CD4-positive, alpha-beta T cell treated with Interleukin-17A for 4 hours (primary cell): ENCODE data around the gene ASCL2.

Source experiments
- DNase-seq: peaks from one replicate; pipeline ENCODE4 v3.0.0-alpha.2; 2020; ENCODE audit warnings: mixed read lengths

Gene ASCL2

DNA sequence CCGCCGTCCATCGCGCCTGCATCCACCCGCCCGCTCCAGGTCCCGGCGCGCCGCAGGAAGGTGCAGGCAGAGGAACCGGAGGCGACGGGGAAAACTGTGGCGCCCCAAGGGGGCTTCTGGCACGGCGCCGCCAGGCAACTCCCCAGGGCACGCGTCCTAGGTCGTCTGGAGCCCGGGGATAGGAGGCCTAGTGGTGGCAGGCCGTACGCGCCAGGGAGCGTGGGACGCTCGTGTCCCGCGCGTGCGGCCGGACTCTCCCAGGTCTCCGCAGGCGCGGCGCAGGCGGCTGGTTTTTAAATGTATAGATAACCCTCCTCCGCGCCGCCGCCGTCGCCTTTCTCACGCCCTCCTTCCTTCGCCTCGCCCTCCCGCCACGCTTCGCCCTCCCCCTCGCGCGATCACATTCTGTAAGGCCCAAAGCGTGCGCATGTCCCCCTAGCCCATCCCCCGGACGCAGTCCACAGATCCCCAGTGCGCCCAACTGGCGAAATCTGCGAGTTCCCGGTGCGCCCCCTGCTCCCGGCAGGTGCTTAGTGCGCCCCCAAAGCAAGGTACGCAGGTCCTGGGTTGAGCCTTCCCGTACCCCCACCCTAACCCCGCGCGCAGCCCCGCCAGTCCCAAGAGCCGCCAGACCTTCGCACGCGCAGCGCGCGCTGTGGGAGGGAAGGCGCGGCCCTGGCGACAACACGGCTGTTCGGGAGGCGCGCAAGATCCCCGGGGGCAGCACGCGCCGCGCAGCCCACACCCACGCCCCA lies at the start of gene ASCL2:
Gene ASCL2, minus strand, starts transcription at position 267 of the 755 bp plus-strand sequence. Its CDS starts 256 bp downstream, at position 11.
- no peak for DNase-seq

- no peak for DNase-seq
These were observed 49.5 kb upstream of the ASCL2 start for GRCh38 chr11:2319791-2320472.

DNA sequence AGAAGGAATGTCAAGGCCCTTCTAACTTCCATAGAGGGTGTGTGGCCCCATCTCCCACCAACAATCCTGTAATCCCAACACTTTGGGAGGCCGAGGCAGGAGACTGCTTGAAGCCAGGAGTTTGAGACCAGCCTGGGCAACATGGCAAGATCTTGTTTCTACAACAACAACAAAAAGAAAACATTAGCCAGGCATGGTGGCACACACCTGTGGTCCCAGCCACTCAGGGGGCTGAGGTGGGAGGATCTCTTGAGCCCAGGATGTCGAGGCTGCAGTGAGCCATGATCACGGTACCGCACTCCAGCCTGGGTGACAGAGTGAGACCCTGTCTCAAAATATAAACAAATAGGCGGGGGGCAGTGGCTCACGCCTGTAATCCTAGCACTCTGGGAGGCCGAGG lies 48.3 kb upstream of the ASCL2 start:
- no peak for DNase-seq

- no peak for DNase-seq
These were observed 47.7 kb upstream of the ASCL2 start for GRCh38 chr11:2318123-2318522.

- DNase-seq, result no peak
These were observed 47.1 kb upstream of the ASCL2 start for GRCh38 chr11:2317354-2318050.

- no peak for DNase-seq
These were observed 46.5 kb upstream of the ASCL2 start for GRCh38 chr11:2316963-2317244.

DNA sequence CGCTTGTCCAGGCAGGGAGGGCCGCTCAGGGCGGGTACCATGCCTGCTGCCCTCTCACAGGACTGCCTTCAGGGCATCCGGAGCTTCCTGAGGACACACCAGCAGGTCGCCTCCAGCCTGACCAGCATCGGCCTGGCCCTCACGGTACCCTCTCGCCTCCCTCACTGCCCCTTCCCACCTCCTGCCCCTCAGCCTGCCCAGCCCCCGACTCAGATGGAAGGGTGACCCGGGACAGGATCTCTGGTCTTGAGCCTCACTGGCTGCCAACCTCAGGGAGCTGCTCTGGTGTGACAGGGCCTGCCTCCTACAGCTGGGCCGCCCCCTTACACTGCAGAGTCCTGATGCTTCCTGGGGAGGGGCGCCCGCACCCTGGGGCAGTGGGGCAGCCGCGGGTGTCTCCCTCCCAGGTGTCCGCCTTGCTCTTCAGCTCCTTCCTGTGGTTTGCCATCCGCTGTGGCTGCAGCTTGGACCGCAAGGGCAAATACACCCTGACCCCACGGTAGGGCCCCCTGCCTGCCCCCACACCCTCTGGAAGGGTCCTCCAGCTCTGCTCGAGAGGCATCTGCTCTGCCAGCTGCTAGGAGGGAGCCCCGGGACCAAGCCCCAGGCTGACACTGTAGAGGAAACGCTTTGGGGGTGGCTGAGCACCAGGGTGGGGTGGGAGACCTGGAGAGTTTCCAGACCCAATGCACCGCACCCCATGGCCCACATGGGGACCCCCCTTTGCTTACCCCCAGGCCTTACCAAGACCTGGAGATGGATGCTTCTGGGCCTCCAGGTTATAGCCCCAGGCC lies 46.0 kb upstream of the ASCL2 start:
- no peak for DNase-seq

- no peak for DNase-seq
These were observed 45.2 kb upstream of the ASCL2 start for GRCh38 chr11:2315395-2316168.

DNA sequence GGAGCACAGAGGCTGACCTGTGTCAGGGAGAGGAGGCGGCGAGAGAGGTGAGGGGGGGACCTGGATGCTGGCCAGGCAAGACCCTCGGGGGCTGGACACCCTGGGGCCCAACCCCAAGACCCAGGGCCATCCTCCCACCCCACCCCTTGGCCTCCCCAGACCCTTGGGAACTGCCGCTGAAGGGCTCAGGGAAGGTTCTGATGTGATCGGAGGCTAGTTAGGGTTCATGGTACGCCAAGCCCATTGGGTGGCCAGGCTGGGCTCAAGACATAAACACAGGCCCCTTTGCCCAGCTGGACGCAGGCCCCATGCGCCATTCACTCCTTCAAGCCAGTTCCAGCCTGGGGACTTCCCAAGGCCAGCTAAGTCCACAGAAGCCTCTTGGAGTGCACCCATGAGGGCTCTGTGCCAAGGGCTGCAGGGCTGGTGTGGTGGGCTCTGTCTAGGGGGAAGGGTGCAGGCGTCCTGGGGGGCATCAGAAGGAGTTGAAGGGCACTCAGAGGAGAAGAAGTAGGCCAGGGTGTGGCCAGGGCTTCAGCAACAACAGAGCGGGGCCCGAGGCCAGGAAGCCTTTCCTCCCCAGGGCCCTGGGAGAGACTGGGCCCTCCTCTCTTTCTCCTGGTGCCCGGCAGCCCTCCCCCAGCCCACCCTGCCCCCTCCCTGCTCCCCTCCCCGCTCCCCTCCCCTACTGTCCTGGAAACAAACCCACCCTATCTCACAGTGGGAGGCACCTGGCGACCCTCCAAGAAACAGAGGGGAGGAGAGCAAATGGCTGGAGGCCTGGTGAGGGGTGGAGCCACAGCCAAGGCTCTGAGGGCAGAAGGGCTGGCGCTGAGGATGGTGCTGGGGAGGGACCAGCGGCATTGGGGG lies 44.4 kb upstream of the ASCL2 start:
- DNase-seq, result no peak

GRCh38 chr11:2314136-2314524 lies 43.7 kb upstream of the ASCL2 start:
- DNase-seq, result no peak

GRCh38 chr11:2313051-2313951 lies 42.9 kb upstream of the ASCL2 start:
- DNase-seq, result no peak

- no peak for DNase-seq
These were observed 42.0 kb upstream of the ASCL2 start for GRCh38 chr11:2312232-2313042.

GRCh38 chr11:2311353-2312133 lies 41.2 kb upstream of the ASCL2 start:
- no peak for DNase-seq

GRCh38 chr11:2310786-2311352 lies 40.5 kb upstream of the ASCL2 start:
- DNase-seq, result no peak

- DNase-seq, result no peak
These were observed 39.8 kb upstream of the ASCL2 start for GRCh38 chr11:2310073-2310785.

DNA sequence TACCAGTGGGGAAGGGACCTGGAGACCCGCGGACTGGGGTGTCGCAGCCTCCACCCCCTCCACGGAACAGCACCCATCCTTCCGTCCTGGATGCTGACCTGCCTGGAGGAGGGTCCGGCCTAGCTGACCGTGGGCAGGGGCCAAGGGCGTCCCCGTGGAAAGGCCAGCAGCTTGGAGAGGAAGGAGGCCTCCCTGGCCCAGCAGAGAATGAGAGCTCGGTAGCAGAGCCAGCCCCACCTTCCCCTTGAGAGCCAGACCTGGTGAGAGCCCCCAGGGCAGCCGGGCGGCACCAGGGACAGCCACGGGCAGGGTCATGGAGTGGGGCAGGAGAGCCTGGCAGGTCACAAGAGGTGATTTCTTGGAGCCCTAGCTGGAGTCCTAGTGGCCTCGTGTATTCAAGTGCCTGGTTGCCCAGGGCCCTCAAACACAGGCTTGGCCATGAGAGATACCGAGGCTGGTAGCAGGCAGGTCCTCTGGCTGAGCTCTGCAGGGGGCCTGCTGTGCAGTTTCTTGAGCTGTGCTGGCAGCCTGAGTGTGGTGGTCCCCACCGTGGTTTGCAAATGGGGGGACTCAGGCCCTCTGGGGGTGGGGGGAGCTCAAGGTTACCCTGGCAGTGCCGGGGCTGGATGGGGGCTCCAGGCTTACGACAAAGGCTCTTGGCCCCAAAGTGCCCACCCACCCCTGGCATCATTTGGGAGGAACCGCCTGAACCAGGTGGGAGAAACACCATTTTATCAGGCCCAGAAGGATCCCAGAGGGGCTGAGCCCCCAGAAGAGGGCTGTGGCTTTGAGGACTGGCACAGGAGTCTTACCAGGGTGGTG lies 39.1 kb upstream of the ASCL2 start:
- no peak for DNase-seq

DNA sequence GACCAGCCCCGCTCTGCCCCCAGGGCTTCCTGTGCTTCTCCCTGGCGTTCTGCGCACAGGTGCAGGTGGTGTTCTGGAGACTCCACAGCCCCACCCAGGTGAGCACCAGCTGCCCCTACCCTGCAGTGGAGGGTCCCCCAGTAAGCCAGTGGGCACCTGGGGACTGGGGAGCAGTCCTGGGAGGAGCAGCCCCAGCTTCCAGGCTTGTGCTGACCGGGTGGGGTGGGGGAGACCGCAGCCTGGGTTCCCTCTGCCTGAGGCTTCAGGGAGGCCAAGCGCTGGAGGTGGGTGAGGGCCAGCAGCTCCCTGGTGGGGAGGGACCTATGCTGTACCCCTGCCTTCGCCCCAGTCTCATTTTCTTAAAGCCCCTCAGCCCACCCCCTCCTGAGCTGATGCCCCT lies 38.3 kb upstream of the ASCL2 start:
- DNase-seq, result no peak
